ENCODE results near the gene KDM7A.

GRCh38 chr7:140213684-140214074, 36.9 kb upstream of the KDM7A start:
- TF ChIP-seq POLR2AphosphoS5 (IDR thresholded peaks at IDR 0.05) (no peak), CTCF (IDR thresholded peaks at IDR 0.05) (no peak)

Measured in upper lobe of left lung (tissue), 4 donors.